Smooth muscle cell (in vitro differentiated cells): ENCODE results near the gene ANKRD55. TPM values are rescaled to one million over a fixed set of nuclear protein-coding genes. Genes with fewer than 3 reads are reported as not detected.
"Not testable (repeated sequence)": the region's sequence is repeated elsewhere in the genome, so short reads cannot be mapped to it uniquely, and the experiment has no call there.

Experiments used
- DNase-seq: peaks from one replicate; lab custom pipeline; 2025; ENCODE audit not compliant: unreplicated experiment; lab: John Stamatoyannopoulos, UW
- H2AFZ ChIP-seq: fragments of 200-600 bp; sonication (generic); 2 replicates; pipeline ENCODE4 v1.6.0; 2016; ENCODE audit warnings: antibody characterized with exemption, low read depth, mild to moderate bottlenecking
- H3F3A ChIP-seq: fragments of 200-600 bp; sonication (generic); 2 replicates; pipeline ENCODE4 v1.6.0; 2017; ENCODE audit warnings: antibody characterized with exemption, low read depth
- H3K27ac ChIP-seq: fragments of 200-600 bp; sonication (generic); 2 replicates; pipeline ENCODE4 v1.5.1; 2016; ENCODE audit warnings: low read depth, mild to moderate bottlenecking
- H3K27me3 ChIP-seq: fragments of 200-600 bp; sonication (generic); 2 replicates; pipeline ENCODE4 v1.6.1; 2016; ENCODE audit warnings: low read depth, mild to moderate bottlenecking
- H3K36me3 ChIP-seq: fragments of 200-600 bp; sonication (generic); 2 replicates; pipeline ENCODE4 v1.5.1; 2016; ENCODE audit warnings: low read depth
- H3K4me1 ChIP-seq: fragments of 200-600 bp; sonication (generic); 2 replicates; pipeline ENCODE4 v1.5.1; 2016; ENCODE audit warnings: low read depth
- H3K4me2 ChIP-seq: fragments of 200-600 bp; sonication (generic); 2 replicates; pipeline ENCODE4 v1.6.0; 2016; ENCODE audit warnings: mild to moderate bottlenecking
- H3K4me3 ChIP-seq: fragments of 200-600 bp; sonication (generic); 2 replicates; pipeline ENCODE4 v1.5.1; 2016; ENCODE audit warnings: mild to moderate bottlenecking
- H3K79me2 ChIP-seq: fragments of 200-600 bp; sonication (generic); 2 replicates; pipeline ENCODE4 v1.6.0; 2016; ENCODE audit warnings: low read depth, mild to moderate bottlenecking
- H3K9ac ChIP-seq: fragments of 200-600 bp; sonication (generic); 2 replicates; pipeline ENCODE4 v1.6.0; 2016; ENCODE audit warnings: low read depth
- H3K9me3 ChIP-seq: fragments of 200-600 bp; sonication (generic); replicated peaks from 2 replicates; pipeline ENCODE4 v1.5.1; 2016; ENCODE audit warnings: low read depth
- H4K20me1 ChIP-seq: fragments of 200-600 bp; sonication (generic); 2 replicates; pipeline ENCODE4 v1.6.0; 2016; ENCODE audit warnings: low read depth
- CTCF ChIP-seq: fragments of 200-600 bp; sonication (generic); IDR thresholded peaks from 2 replicates; pipeline ENCODE4 v1.5.1; 2017; ENCODE audit warnings: borderline replicate concordance, mild to moderate bottlenecking, antibody characterized with exemption; ENCODE audit not compliant: insufficient read depth, poor library complexity, severe bottlenecking
- WGBS: methylation state at CpG from one replicate; pipeline ENCODE4 v1.1.7; 2016; ENCODE audit warnings: low lambda C conversion rate; 5-methylcytosine and 5-hydroxymethylcytosine counted together
- polyA plus RNA-seq: library from polyadenylated mRNA; unstranded; fragments of >200 nt; fragmentation: Nextera tagmentation; extraction: Ambion mirVana; gene quantifications from 2 replicates; pipeline ENCODE4 v1.2.1, GENCODE V29; 2016
- total RNA-seq: library from RNA; depleted of rRNA; stranded (reverse); fragments of >200 nt; gene quantifications from 2 replicates; pipeline ENCODE4 v1.2.3, GENCODE V29; 2014

The ANKRD55 gene
- total and polyA plus RNA-seq, 2 experiments from 2014 or later = 1.1 to 1.7 TPM

GRCh38 chr5:56269216-56269927, 36.2 kb upstream of the ANKRD55 start:
- Histone ChIP-seq H4K20me1 (no peaks in the 10 kb centered on the region), H3K9me3 (no peaks in the 10 kb centered on the region), H2AFZ (no peak overlapping the region), H3F3A (peaks cover 7% of the 10 kb centered on the region), H3K9ac (no peak overlapping the region), H3K4me2 (peak overlapping the region; percentile 67), H3K27me3 (no peaks in the 10 kb centered on the region), H3K4me3 (no peak overlapping the region), H3K79me2 (no peaks in the 10 kb centered on the region), H3K27ac (peak overlapping the region; percentile 48), H3K4me1 (peaks cover 8% of the 10 kb centered on the region), H3K36me3 (no peaks in the 10 kb centered on the region)
- peak; percentile 70 for TF ChIP-seq CTCF
- 36% methylated on average over 6 of the region's 6 CpGs for WGBS
- no peak for DNase-seq

- not testable (repeated sequence) for H3K36me3 ChIP-seq, H3F3A ChIP-seq, H4K20me1 ChIP-seq, H3K4me1 ChIP-seq, H3K27me3 ChIP-seq, H3K27ac ChIP-seq, H2AFZ ChIP-seq, H3K9ac ChIP-seq, DNase-seq, H3K4me2 ChIP-seq, H3K9me3 ChIP-seq, H3K4me3 ChIP-seq, H3K79me2 ChIP-seq
- 88% methylated on average over 3 of the region's 3 CpGs for WGBS
Measured at GRCh38 chr5:56268707-56269106, 35.6 kb upstream of the ANKRD55 start.

- Histone ChIP-seq H4K20me1 (no peaks in the 10 kb centered on the region), H3K79me2 (no peaks in the 10 kb centered on the region), H3F3A (peaks cover 7% of the 10 kb centered on the region), H3K4me2 (no peak overlapping the region), H3K4me1 (peaks cover 8% of the 10 kb centered on the region), H3K9ac (no peak overlapping the region), H3K9me3 (no peaks in the 10 kb centered on the region), H3K36me3 (no peaks in the 10 kb centered on the region), H2AFZ (no peak overlapping the region), H3K27ac (no peak overlapping the region), H3K27me3 (no peaks in the 10 kb centered on the region), H3K4me3 (no peak overlapping the region)
- no peak for TF ChIP-seq CTCF
- DNase-seq = no peak
- 94% methylated on average over 3 of the region's 3 CpGs for WGBS
Measured at GRCh38 chr5:56267856-56268255, 34.7 kb upstream of the ANKRD55 start.

GRCh38 chr5:56264417-56265025, 31.4 kb upstream of the ANKRD55 start:
- Histone ChIP-seq H3K79me2 (no peaks in the 10 kb centered on the region), H3K27ac (no peak overlapping the region), H3K4me1 (no peaks in the 10 kb centered on the region), H3K9ac (no peak overlapping the region), H3K9me3 (no peaks in the 10 kb centered on the region), H3K27me3 (no peaks in the 10 kb centered on the region), H3K4me2 (no peak overlapping the region), H3F3A (peaks cover 10% of the 10 kb centered on the region), H3K4me3 (no peak overlapping the region), H2AFZ (no peak overlapping the region), H3K36me3 (no peaks in the 10 kb centered on the region), H4K20me1 (no peaks in the 10 kb centered on the region)
- TF ChIP-seq CTCF = peak; percentile 33
- DNase-seq = no peak
- 72% methylated on average over 5 of the region's 5 CpGs for WGBS
